Measurements from ENCODE around the gene SIAE. TPM values are rescaled to one million over a fixed set of nuclear protein-coding genes. Genes with fewer than 3 reads are reported as not detected.

Gene SIAE
- total and polyA plus RNA-seq, 2 of the 8 experiments (the other 6 are each of a cell fraction or from before 2014, with no cell fraction given), result 2.3 to 3.7 TPM

- WGBS, 2 experiments (ENCODE audit: extremely low coverage in 1 of 2, insufficient coverage in 1 of 2, insufficient read length in 1 of 2, insufficient replicate concordance in 2 of 2, low coverage in 1 of 2, low lambda C conversion rate in 2 of 2, missing lambda C conversion rate in 1 of 2), result 86% methylated on average over 2 of the region's 2 CpGs; no CpG with 5 or more reads in 1 of the 2 experiments
- Histone ChIP-seq H3K27ac (ENCODE audit: low read depth, low read length) (no peak overlapping the region), H3K4me2 (ENCODE audit: insufficient read depth in 1 of 2, low read depth in 2 of 2, low read length in 2 of 2) (no peak overlapping the region), H2AK5ac (ENCODE audit: low read depth, low read length) (no peak overlapping the region), H3K56ac (replicated peaks; ENCODE audit: insufficient read length, low read depth, low read length) (no peak overlapping the region), H3K4me3 (ENCODE audit: extremely low read depth in 1 of 4, insufficient read depth in 2 of 4, low read depth in 3 of 4, low read length in 4 of 4) (no peak overlapping the region), H2BK12ac (ENCODE audit: low read depth, low read length) (no peak overlapping the region), H2BK5ac (ENCODE audit: low read depth, low read length) (no peak overlapping the region), H4K8ac (ENCODE audit: extremely low read depth, insufficient read depth, low read length) (no peak overlapping the region), H3K14ac (ENCODE audit: insufficient read length) (no peak overlapping the region), H3K18ac (ENCODE audit: extremely low read depth, low read length) (no peak overlapping the region), H4K91ac (replicated peaks; ENCODE audit: insufficient read length, low read length) (no peak overlapping the region), H3K36me3 (ENCODE audit: control insufficient read depth in 2 of 4, insufficient read depth in 4 of 4, low read length in 3 of 4) (no peaks in the 10 kb centered on the region), H2BK120ac (replicated peaks; ENCODE audit: low read depth, low read length) (no peak overlapping the region), H3K9me3 (ENCODE audit: insufficient read depth in 2 of 2, low read depth in 1 of 2, low read length in 1 of 2) (no peaks in the 10 kb centered on the region), H3K23ac (ENCODE audit: insufficient read length) (no peak overlapping the region), H3K23me2 (ENCODE audit: low read depth, low read length) (no peaks in the 10 kb centered on the region; the same call in 1 of the 2 replicates), H3K4me1 (replicated peaks in 1 of 4; ENCODE audit: control insufficient read depth in 3 of 4, insufficient read depth in 4 of 4, low read length in 3 of 4) (no peaks in the 10 kb centered on the region), H3K27me3 (replicated peaks in 1 of 4; ENCODE audit: control insufficient read depth in 3 of 4, extremely low read depth in 1 of 4, insufficient read depth in 3 of 4, low read length in 3 of 4) (no peaks in the 10 kb centered on the region), H4K20me1 (replicated peaks in 1 of 2; ENCODE audit: control insufficient read depth in 1 of 2, insufficient read depth in 2 of 2, low read length in 2 of 2) (no peaks in the 10 kb centered on the region), H2BK15ac (ENCODE audit: low read length) (no peak overlapping the region), H2AFZ (ENCODE audit: low read length) (no peak overlapping the region), H3K9ac (replicated peaks in 1 of 4; ENCODE audit: extremely low read depth in 1 of 4, low read depth in 3 of 4, low read length in 3 of 4) (no peak overlapping the region), H2BK20ac (ENCODE audit: low read length) (no peak overlapping the region), H3K79me2 (ENCODE audit: control insufficient read depth in 1 of 2, insufficient read depth in 2 of 2, low read length in 2 of 2) (no peaks in the 10 kb centered on the region), H3K79me1 (ENCODE audit: low read depth, low read length) (no peaks in the 10 kb centered on the region), H3K4ac (replicated peaks; ENCODE audit: insufficient read length, low read depth, low read length) (no peak overlapping the region), H4K5ac (ENCODE audit: insufficient read length, low read depth, low read length) (no peak overlapping the region)
- FAIRE-seq (no peak), DNase-seq (ENCODE audit: low read depth in 1 of 2, low spot score in 2 of 2) (no peak)
- POLR2A ChIA-PET (ENCODE audit: partially characterized antibody), result no interaction called here
- TF ChIP-seq RXRA (IDR thresholded peaks at IDR 0.05; ENCODE audit: insufficient read depth, low read depth, low read length) (no peak), EP300 (IDR thresholded peaks at IDR 0.05; ENCODE audit: borderline replicate concordance in 1 of 2, low read depth in 2 of 2, low read length in 2 of 2) (no peak), TCF12 (IDR thresholded peaks at IDR 0.05; ENCODE audit: low read depth, low read length) (no peak), ATF2 (IDR thresholded peaks at IDR 0.05; ENCODE audit: low read length) (no peak), HDAC2 (IDR thresholded peaks at IDR 0.05; ENCODE audit: borderline replicate concordance in 1 of 2, low read depth in 2 of 2, low read length in 2 of 2) (no peak), PHF8 (conservative IDR thresholded peaks at IDR 0.05; ENCODE audit: low read depth, low read length) (no peak), TAF1 (IDR thresholded peaks at IDR 0.05; ENCODE audit: low read depth, low read length) (no peak), KDM4A (IDR thresholded peaks at IDR 0.05; ENCODE audit: low read depth, low read length, severe bottlenecking) (no peak), SIX5 (IDR thresholded peaks at IDR 0.05; ENCODE audit: low read depth, low read length) (no peak)
- CTCF ChIA-PET (ENCODE audit: partially characterized antibody), result no interaction called here
These were observed 82.1 kb downstream of the SIAE start for GRCh38 chr11:124591430-124591829.
